ENCODE data around the gene CTCF. TPM values are rescaled to one million over a fixed set of nuclear protein-coding genes. Genes with fewer than 3 reads are reported as not detected.
A peak's percentile ranks its signal among the peaks of the same experiment; 100 is the strongest.

The CTCF gene
- total RNA-seq, 1 experiment from 2014 or later: 29.7 TPM

GRCh38 chr16:67652578-67653127, 90.3 kb downstream of the CTCF start:
- DNase-seq (ENCODE audit: low spot score): peak; percentile 34

GRCh38 chr16:67653128-67653788, 90.9 kb downstream of the CTCF start:
- DNase-seq (ENCODE audit: low spot score): no peak

- no peak for DNase-seq (ENCODE audit: low spot score)
Measured at GRCh38 chr16:67653789-67654402, 91.6 kb downstream of the CTCF start.

DNA sequence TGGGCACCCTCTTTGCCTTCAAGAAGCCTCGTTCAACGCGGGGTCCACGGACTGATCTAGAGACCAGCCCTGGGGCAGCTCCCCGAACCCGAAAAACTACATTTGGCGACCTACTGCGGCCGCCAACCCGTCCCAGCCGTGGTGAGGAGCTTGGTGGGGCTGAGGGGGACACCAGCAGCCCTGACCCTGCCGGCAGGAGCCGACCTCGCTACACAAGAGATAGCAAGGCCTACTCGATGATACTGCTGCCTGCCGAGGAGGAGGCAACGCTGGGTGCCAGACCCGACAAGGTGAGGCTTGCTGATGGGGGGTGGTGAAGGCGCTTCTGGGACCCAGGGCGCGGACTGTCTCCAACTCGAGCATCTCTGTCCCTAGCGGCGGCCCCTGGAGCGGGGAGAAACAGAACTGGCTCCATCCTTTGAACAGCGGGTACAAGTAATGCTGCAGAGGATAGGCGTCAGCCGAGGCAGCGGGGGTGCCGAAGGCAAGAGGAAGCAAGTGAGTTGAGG, 92.1 kb downstream of the CTCF start:
- no peak for DNase-seq (ENCODE audit: low spot score)

DNA sequence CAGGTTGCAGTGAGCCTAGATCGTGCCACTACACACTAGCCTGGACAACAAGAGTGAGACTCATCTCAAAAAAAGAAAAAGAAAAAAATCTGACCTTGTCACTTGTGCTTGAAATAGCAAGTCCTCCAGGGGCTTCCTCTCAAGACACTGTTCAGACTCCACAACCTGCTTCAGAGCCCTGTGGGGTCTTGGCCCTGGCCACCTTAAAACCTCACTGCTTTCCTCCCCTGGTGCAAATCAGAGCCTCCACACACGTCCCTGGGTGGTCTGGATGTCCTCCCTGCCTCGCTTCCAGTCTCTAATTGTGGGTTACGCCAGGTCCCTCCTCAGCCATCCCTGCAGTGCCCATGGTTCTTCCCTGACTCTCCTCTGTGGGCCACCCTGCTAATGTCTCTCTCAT, 93.0 kb downstream of the CTCF start:
- no peak for DNase-seq (ENCODE audit: low spot score)

GRCh38 chr16:67656344-67657016, 94.2 kb downstream of the CTCF start:
- no peak for DNase-seq (ENCODE audit: low spot score)

DNA sequence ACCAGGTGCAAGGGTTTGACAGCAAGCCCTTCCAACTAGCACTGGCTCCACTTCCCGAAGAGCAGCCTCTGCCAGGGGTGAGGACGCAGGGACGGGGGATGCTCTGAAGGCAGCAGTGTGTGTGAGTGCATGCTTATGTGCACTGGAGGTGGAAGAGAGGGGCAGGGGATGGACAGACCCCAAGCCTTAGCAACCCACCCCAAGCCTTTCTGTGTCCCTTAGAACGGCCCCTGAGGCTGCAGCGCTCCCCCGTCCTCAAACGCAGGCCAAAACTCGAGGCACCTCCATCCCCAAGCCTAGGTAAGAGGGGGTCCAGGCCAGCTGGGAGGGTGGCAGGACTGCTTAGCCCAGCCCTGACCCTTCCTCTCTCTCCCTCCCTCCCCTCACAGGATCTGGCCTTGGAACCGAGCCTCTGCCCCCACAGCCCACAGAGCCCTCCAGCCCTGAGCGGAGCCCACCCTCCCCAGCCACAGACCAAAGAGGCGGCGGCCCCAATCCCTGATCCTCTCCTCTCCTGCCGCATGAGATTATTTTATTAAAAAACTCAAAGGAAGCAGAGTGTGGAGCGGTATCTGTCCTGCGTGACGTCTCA, 94.8 kb downstream of the CTCF start:
- DNase-seq (ENCODE audit: low spot score): no peak

GRCh38 chr16:67657751-67658518, 95.6 kb downstream of the CTCF start:
- DNase-seq (ENCODE audit: low spot score): no peak

DNA sequence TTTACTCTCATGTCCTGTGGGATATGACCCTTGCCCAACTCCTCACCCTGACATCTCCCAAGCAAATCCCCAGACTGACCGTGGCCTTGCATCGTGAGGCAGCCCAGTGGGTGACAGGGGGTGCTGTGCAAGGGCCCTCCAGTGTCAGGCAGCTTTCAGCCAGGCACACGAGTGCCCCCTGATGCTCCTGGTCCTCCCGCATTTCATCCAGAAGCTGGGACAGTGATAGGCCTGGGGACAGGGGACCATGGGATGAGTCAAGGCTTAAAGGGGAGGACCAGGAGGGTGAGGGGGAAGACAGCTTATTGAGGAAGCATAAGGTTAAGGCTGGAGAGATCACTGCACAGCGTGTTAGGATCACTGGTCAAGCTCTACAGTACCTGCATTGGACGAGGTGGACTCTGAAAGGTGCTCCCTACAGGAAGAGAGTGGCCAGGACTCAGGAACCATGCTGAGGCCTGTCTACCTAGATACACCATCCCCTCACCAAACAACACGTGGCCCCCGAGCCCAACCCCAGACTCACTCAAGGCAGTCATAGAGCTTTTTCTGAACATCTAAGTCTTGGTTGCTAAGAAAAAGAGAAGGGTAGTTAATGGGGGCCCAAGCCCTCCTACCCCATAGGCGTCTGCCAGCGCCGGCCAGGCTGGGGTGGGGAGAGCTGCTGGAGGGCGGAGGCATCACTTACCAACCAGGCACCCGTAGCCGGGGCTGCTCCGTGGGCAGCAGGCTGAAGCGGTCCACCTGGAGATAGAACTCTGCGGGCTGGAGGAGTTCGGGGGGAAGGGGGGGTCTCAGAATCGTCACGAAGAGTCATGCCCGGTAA, 96.7 kb downstream of the CTCF start:
- no peak for DNase-seq (ENCODE audit: low spot score)

DNA sequence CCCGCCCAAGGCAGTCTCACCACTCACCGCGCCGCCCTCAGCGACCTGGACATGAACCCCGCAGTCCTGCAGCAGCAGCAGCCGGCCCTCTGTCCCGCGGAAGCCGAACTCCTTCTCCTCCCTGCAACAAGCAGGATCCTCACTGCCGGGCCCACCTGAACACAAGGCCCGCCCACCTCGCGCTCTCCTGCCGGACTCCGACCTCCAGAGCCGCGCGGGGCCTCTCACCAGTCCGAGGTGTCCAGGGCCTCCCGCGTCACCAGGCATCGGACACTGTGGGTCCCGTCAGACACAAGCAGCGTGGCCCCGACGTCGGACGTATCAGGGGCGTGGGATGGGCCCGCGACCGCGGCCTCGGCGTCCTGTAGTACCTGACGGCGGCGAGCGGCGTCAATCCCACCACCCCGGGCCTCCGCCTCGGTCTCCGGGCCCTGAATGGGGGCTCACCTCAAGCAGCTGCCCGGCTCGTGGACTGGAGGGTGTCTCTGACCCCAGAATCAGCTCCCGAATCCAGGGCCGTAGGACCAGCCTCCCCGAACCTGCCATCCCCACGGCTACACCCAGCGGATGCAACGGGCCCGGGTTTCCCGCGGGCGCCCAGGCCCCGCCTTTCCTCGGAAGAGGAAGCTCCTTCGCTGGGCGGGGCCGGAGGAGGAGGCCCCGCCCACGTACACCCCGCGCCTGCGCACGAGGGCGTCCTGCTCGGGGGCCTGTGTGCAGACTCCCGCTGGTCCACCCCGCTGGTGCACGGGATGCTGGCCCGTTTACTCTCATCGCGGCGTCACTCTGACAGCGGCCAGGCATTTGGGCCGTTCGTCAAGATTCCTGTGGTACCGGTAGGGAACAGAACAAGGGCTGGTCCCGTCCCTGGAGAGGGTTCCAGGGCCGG, 97.6 kb downstream of the CTCF start, which contains the start of gene ACD:
ACD (minus strand) TSS at position 586 of the 889 bp plus-strand sequence; CDS start at position 546, 40 bp downstream.
- DNase-seq (ENCODE audit: low spot score): peak; percentile 87

DNA sequence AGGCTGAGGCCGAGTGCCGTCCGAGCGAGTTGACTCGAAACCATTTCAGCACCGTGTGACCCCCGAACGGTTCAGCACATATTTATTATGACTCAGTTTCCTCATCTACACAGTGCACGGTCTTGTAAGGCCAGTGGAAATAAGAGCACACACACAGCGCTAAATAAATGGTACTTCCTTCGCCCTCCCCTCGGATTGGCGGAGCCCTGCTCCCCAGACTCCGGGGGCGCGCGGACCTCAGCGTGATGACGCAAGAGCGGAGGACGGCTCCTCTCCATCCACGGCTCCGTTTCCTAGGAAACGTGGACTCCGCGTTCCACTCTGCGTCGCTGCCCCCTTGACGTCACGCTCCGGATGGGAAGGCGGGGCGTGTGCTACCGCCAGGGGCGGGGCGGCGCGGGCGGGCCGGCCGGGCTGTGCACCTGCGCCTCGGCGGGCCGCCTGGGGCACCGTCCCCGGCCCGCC, 98.3 kb downstream of the CTCF start, which contains the start of gene PARD6A:
PARD6A (plus strand) TSS at position 397 of the 465 bp plus-strand sequence. CDS start 79 bp downstream, outside the sequence.
- DNase-seq (ENCODE audit: low spot score): peak; percentile 91

- peak; percentile 38 for DNase-seq (ENCODE audit: low spot score)
Measured at GRCh38 chr16:67661101-67661761, 98.9 kb downstream of the CTCF start.

- no peak for DNase-seq (ENCODE audit: low spot score)
Measured at GRCh38 chr16:67661886-67662652, 99.7 kb downstream of the CTCF start.

DNA sequence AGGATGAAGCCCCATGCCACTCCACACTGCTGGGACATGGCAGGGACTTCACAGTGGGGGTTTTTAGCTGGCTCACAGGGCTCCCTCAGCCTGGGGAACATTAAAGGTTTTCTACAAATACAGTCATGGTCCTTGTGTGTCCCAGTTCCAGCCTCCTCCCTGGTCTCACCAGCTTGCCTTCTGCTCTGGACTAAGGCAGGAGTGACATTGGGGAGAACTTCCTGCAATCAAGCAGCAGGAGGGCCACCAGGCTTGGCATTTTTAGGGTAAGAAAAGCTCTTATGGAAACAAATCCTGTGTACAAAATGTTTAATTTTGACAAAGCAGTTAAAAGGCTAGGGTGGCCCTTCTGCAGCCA, 100.3 kb downstream of the CTCF start:
- no peak for DNase-seq (ENCODE audit: low spot score)

GRCh38 chr16:67663151-67663876, 101.0 kb downstream of the CTCF start:
- no peak for DNase-seq (ENCODE audit: low spot score)

DNA sequence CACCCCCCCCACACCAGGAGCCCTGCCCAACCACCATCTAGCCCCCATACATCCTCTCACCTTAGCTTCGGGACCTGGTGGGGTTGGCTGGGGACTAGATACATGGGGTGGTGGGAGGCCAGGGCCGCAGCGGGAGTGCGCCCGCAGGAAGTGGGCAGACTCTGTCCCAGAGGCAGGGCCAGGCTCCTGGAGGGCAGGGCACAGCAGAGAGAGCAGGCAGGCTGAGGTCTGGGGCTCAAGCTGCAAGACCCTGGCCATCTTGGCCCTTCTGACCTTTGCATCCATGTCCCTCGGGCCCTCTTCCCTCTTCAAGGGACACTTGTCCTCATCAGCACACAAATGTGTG, 101.5 kb downstream of the CTCF start:
- DNase-seq (ENCODE audit: low spot score): no peak

GRCh38 chr16:67664258-67664657, 101.9 kb downstream of the CTCF start:
- DNase-seq (ENCODE audit: low spot score): no peak
